Posterior vena cava (tissue), 2 donors: ENCODE measurements around the gene ELMO3. TPM values are rescaled to one million over a fixed set of nuclear protein-coding genes. Genes with fewer than 3 reads are reported as not detected.
A peak's percentile ranks its signal among the peaks of the same experiment; 100 is the strongest.

Experiments used
- DNase-seq: peaks from one replicate; pipeline ENCODE4 v3.0.0-alpha.2; 2020; ENCODE audit warnings: low spot score
- intact Hi-C, 2 donors: fragments of 100-400 bp; cut with DNase I; formaldehyde crosslinking; loops; one replicate each; pipeline versions ENCODE4 v1.14.1 to v1.14.2; 2022 to 2023
- total RNA-seq, 2 donors: library from RNA; stranded (reverse); fragmentation: NEBNext Ultra II Directional; extraction: Animal tissue kit (Norgen Biotek cat#: 25700); gene quantifications; one replicate each; pipeline ENCODE4 v1.2.1, GENCODE V29; 2021
- donor health status: DM: yes; HTN: yes; CAD: no.
- donor health status: DM: yes; HTN: yes; CAD: no.

ELMO3 gene
- total RNA-seq, 2 donors from 2014 or later = 0.93 to 1.2 TPM

DNA sequence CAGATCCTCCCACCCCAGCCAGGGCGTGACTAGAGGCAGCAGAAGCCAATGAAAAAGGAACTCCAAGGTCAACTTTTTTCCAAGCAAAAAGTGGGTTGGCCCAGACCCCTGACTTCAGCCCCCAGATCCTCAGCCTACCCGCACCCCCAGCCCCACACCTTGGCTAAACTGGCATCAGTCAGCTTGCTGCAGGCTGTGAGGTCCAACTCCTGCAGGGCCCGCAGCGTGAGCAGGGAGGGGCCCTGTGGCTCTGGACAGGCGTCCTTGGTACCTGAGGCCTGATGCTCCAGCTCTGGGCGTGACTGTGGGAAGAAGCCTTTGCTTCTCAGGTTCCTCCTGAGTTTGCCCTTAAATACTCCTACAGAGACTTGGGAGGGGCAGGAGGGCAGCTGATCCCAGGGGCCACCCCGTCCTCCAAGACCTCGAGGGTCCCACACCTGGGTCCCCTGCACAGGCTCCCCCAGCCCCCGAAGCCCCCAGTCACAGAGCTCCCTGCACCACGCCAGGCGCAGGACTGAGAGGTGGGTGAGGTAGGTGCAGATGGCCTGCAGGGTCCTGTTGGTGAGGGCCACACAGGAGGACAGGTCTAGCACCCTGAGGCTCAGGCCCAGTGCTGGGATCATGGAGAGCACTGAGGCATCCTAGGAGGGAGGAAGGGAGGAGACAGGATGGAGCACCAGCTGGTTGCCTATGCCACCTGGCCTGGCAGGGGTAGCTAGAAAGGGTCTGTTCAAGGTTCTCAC lies 9.4 kb downstream of the ELMO3 start:
- no peak for DNase-seq
- intact Hi-C loops = no loop called here

DNA sequence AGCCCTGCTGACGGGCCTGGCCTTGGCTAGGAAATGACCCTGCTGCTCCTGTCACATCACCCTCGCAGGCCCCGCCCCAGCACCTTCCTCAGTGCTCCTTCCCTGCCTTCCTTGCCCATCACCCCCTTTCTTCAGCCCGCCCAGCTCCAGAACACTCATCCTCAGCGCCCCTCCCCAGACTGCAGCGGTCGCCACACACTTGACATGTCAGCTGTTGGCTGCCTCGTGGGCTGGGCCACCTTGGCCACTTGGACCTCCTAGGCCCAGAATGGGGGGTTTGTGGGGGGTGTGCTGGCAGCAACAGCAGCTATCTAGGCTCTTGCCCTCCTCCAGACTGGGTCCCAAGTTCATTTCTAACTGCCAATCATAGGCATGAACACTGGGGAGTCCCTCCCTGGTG lies 10.6 kb downstream of the ELMO3 start:
- intact Hi-C loops = no loop called here
- DNase-seq = no peak

DNA sequence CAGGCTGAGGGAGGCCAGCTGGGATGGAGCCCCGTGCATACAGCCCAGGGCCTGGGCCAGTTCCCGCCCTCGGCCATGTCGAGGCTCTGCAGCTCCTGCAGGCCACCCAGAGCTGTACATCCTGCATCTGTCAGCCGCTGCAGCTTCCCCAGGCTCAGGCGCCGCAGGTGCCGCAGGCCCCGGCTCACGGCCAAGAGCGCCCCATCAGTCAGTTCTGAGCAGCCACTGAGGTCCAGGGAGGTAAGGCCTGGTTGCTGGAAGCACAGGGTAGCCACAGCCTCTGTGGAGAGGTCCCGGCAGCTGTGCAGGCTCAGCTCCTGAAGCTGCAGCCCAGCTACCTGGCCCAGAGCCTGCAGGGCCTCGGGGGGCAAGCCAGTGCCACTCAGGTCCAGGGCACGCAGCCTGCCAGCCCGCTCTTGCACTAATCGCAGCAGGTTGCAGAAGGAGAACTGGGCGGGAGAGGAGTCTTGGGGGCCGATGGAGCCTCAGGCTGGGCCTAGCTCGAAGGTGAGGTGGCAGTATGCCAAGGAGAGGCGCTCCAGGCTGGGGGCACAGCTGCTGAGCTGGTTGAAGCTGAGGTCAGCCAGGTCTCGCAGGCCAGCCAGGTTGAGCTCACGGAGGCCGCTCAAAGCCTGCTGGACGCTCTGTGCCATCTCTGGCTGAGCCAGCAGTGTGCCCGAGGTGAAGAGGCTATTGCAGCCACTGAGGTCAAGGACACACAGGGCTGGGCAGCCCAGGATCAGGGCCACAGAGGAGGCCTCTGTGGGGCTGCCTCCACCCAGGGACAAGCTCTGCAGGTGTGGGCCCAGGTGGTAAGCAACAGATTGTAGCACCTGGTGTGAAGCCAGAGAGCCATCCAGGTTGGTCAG lies 11.4 kb downstream of the ELMO3 start:
- no peak for DNase-seq
- intact Hi-C loops = no loop called here

DNA sequence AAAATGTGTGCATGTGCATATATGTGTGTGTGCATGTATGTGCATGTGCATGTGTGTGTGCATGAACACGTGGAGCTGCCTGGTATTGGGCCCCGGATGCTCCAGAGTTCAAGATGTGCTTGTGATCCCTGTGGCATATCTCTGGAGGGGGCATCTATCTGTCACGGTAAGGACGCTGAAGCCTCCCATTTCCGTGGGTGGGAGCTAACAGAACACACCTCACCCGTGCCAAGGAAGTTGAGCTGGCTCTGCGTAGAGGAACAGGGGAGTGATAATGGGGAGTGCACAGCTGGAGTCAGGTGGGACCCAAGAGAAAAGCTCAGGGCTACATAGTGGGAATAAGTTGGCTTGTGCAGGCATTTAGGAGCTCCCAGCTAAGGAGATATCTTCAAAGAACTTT lies 12.7 kb downstream of the ELMO3 start:
- intact Hi-C loops = no loop called here

DNA sequence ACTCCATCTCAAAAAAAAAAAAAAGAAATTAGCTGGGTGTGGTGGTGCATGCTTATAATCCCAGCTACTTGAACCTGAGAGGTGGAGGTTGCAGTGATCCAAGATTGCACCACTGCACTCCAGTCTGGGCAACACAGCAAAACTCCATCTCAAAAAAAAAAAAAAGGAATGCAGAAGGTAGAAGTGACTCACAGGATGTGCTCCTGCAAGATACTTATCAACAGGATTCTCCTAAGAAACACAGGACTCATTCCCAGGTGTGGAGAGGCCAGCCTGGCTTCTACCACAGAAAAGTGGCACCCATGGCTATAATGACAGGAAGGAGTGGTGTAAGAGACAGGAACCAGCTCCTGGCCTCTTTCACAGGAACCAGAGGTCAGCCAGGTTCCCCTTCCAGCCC lies 13.8 kb downstream of the ELMO3 start:
- intact Hi-C loops = no loop called here

More for the DNA sequence above, 12.7 kb downstream of the ELMO3 start:
- DNase-seq = no peak

DNA sequence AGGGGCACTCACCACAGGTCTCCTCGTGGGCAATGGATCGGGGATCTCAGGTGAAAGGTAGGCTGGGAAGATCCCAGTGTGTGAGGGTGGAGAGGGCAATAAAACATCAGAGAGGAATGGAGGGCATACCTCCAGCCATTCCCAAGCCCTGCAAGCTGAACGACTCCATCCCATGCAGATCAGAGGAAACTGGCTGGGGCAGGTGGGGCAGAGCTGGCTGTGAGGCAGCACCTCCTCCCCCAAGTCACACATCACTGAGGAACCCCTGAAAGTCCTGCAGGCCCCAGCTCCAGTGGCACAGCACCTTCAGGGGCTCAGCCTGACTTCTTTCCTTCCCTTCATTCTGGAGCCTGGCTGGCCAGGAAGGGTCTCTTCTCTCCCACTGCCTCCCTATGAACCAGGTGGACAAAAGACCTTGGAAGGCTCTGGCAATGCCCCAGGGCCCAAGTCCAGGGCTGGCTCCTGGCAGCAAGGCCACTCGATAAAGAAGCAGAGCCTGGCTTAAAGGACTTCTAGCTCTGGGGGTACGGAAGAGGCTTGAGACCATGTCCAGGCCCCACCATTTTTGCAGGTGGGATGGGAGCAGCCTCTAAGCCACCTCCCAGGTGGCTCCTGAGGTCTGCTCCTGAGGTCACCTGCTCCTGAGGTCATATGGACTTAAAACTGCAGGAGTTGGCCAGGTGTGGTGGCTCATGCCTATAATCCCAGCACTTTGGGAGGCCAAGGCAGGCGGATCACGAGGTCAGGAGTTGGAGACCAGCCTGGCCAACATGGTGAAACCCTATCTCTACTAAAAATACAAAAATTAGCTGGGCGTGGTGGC lies 14.5 kb downstream of the ELMO3 start:
- no peak for DNase-seq
- intact Hi-C loops = no loop called here

More for the DNA sequence above, 13.8 kb downstream of the ELMO3 start:
- DNase-seq = no peak

DNA sequence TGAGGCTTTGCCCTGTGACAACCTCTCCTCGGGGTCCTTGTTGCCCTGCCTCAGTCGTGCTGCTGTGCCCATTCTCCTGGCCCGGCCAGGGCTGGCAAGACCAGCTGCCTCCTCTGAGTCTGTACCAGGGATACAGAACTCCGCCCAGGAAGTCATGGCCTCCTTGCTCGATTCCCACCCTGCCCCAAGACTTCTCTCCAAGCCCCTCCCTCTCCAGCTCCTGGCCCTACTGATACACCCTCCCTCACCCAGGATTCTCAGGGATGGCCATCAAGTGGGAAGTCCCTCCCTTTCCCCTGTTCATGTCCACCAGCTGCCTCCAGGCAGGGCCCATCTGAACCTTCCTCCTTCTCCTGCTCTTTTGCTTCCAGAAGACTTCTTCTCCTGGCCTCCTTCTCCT lies 16.8 kb downstream of the ELMO3 start:
- no peak for DNase-seq
- intact Hi-C loops = no loop called here

DNA sequence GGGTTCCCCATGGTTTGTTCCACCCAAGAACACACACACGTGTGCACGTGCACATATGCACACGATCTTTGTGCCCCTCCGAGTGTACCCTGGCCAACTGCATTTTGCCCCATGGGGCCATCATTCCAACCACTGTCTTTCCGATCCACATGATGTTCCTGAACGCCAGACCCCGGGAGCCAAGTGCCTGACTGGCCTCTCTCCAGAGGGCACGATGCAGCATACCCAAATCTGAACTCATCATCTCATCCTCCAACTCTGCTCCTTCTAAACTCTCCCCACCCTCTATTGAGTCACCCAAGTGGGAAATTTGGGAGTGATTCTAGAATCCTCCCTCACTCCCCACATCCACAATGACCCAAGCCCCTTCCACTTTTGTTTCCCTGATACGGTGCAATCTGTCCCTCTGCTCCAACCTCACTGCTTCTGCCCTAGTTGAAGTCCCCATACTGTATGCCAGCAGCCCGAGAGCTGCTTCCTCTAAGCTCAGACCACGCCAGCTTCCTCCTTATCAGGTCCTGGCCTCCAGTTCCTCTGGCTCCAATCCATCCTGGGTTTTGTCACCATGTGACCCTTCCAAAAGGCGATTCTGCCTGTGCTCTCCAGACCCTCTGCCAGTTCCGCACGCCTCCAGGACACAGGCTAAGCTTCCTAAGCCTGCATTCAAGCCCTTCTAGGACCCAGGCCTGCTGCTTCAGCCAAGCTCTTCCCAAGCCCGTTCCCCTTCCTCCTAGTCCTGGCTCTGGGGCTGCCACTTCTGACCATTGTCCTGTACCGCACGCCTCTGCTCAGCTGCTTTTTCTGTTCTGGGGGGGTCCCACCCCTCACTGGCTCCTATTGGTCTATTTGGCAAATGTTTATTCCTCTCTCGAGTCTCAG lies 17.9 kb downstream of the ELMO3 start:
- peak; percentile 83 for DNase-seq
- intact Hi-C loops = no loop called here

DNA sequence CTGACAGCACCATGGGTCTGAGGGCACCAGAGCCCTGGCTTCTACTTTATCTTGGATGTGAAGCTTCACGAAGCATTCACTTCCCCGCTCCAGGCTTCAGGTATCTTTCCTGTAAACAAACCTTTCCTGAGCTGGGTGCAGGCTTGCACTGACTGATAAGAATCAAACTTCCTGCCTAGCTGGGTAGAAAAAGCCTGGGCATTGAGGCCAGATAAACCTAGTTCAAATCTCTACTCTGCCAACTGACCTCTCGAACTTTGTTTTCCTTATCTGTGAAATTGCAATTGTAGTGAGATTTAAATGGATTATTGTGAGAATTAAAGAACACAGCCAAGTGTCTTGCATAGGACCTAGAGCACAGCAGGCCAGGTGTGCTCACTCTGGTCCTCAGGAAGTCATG lies 25.1 kb downstream of the ELMO3 start:
- intact Hi-C loops = no loop called here
- DNase-seq = no peak

DNA sequence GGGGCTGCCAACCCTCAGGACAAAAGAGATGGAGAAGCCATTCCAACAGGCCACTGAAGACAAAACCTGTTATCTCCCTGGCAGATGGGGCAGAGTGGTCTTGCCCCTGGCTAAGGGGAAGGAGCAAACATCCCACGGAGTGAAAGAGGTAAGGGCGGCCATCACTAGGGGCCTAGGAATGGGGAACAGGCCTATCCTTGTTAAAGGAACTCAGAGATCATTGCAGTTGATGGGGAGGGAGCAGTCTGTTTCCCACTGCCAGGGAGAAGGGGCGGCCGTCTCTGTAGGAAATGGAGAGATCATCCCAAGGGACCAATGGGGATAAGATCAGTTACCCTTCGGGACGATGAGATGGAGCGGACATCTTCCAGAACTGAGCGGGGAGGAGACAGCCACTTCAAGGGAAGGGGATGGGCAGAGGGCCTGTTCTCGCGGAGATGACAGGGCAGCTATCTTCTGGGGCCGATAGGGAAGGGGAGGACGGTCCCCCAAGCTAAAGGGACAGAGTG lies 27.4 kb downstream of the ELMO3 start:
- no peak for DNase-seq
- intact Hi-C loops = no loop called here

DNA sequence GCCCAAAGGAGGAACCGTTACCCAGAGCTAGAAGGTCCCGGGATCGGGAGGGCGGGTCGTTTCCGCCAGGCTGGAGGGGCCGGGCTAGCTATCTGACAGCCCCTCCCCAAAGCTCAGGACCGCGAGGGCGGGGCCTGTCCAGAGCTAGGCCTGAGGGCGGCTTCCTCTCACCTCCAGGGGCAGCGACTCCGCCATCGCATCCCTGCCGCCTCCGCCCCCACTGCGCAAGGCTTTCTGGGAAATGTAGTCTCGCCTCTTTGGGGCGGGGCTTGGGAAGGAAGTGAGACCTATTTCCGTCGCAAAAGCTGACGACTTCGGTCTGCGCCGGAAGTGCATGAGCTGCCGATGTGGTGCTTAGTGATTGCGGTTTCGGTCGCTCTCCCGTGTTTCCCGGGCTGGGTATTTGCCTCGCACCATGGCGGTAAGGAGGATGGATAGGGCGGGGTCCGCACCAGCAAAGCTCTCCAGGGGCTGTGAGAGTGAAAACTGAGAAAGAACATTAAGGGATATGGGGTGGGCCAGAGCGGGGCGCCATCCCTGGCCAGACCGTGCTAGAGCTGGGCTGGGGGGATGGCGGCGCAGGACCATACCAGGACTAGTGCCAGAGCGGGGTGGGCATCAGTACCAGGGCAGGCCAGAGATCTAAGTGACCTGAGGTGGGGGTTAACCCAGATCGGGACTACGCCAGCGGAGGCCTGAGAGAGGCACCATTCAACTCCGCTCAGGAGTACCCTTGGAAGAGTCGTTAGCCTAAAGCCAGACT lies 28.1 kb downstream of the ELMO3 start, which contains the start of gene TMEM208:
TSS of gene TMEM208 (plus strand) at position 327 of the 763 bp plus-strand sequence. CDS start at position 416, 89 bp downstream.
- DNase-seq = peak; percentile 99
- intact Hi-C loops = no loop called here

DNA sequence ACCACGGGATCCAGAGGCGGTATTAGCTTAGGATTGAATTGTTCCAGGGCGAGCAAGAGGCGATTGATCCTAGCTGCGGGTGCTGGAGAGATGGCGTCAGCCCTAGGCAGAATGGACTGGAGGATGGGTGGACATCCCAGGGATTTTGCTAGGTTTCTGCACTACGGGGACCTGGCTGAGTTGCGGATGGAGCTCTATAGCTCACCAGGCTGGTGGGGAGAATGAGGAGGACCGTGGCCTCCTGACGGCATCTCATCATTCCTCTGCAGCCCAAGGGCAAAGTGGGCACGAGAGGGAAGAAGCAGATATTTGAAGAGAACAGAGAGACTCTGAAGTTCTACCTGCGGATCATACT lies 28.6 kb downstream of the ELMO3 start:
- intact Hi-C loops = no loop called here
- no peak for DNase-seq

DNA sequence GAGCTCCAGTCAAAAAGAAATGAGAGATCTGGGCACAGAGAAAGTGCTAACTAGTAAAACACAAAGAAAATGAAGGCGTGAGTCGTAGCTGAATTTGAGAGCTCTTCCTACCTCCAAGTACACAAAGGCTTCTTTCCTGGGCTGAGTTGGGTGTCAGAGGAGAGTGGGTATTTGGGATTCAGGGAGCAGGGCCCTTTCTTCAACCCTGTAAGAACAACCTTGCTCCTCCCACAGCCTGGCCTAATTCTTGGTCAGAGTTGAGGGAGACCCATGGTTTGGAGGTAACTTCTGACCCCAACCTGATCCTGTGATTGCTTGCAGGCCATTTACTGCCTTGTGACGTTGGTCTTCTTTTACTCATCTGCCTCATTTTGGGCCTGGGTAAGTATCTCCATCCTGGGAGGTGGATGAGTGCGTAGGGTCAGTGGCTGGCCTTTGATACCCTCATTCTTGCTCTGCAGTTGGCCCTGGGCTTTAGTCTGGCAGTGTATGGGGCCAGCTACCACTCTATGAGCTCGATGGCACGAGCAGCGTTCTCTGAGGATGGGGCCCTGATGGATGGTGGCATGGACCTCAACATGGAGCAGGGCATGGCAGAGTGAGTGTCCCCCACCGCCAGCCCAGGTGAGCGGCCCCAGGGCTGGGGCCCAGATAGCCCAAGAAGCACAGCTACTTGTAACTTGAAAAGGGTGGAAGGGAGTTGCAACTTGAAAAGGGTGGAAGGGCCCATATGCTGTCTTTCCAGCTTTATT lies 29.3 kb downstream of the ELMO3 start:
- DNase-seq = no peak

DNA sequence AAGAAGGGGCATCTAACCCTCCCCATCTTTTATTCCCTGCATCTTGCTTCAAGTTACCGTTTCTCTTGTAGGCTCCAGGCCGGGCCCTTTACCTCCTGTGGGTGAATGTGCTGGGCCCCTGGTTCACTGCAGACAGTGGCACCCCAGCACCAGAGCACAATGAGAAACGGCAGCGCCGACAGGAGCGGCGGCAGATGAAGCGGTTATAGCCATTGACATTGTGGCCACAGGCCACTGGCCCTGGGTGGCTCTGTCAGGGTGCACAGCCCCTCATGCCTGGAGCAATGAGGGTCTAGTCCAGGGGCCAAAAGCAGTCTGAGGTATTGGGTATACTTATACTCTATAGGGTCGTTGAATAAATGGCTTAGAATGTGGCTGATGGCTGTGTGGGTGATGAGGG lies 30.0 kb downstream of the ELMO3 start:
- intact Hi-C loops = no loop called here
- DNase-seq = no peak

More for the DNA sequence above, 29.3 kb downstream of the ELMO3 start:
- intact Hi-C loops = no loop called here

DNA sequence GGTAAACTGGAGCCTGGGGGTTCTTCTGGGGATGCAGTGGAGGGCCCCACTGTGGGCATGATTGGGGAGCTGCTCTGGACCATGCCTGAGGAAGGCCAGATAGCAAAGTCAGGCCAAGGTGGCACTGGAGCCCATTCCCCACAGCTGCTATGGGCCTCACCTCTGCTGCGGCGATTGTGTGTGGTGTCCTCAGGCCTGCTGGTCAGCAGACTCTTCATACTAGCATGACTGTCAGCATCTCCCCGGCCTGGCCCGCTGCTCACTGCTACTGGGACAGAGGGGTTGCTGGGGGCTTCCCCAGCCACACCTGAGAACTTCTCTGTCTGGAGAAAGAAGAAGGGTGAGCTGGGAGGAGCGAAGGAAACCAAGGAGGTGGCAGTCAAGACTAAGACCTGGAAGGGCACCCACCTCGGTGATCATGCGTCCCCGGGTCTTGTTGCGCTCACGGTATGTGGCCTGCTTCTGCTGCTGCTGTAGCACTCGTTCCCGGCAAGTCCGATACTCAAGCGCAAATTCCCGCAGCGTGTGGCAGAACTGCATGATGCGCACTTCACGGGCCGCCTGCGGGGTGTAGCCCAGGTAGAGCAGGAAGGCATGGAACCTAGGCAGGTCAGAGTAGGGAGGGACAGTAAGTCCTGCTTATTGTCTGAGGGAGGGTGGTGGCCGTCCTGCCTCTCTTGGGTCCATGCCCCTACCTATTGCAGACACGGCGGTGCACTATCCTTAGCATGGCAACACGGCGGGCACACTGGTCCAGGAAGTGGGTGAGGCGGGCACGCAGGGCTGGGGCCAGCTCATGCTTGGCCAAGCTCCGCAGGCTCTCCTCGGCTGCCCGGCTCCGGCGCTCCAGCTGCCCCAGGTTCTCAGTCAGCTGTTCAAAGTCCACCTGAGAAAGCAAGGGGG lies 31.2 kb downstream of the ELMO3 start:
- DNase-seq = no peak
- intact Hi-C loops = loop anchor here in 1 of 2 donors (5.0 kb wide), 1 partner anchor 1827 kb away; no protein-coding TSS in a partner anchor
